ENCODE measurements around the gene PDZK1. TPM values are rescaled to one million over a fixed set of nuclear protein-coding genes. Genes with fewer than 3 reads are reported as not detected.

PDZK1 gene
- total RNA-seq, 2 donors from 2014 or later, result 7.8 to 24.7 TPM

- Histone ChIP-seq H3K9me3 (no peaks in the 10 kb centered on the region), H3K4me3 (no peak overlapping the region), H3K27me3 (no peaks in the 10 kb centered on the region), H3K27ac (no peak overlapping the region), H3K4me1 (peaks cover 23% of the 10 kb centered on the region), H3K36me3 (replicated peaks in 1 of 2; ENCODE audit: insufficient read depth in 1 of 2, low read depth in 2 of 2) (no peaks in the 10 kb centered on the region)
- 82 to 87% methylated on average over 2 of the region's 2 CpGs for WGBS, 2 donors
- no peak for DNase-seq
- intact Hi-C loops (cut with DNase I), result no loop called here
- no peak for ATAC-seq
- TF ChIP-seq POLR2A (IDR thresholded peaks at IDR 0.05) (no peak), CTCF (IDR thresholded peaks at IDR 0.05) (no peak)
Observed at GRCh38 chr1:145701306-145701862, 5.8 kb downstream of the PDZK1 start.

GRCh38 chr1:145696630-145696960, 10.6 kb downstream of the PDZK1 start:
- no peaks in the 10 kb centered on the region for H3K36me3 ChIP-seq (replicated peaks in 1 of 2; ENCODE audit: insufficient read depth in 1 of 2, low read depth in 2 of 2)
- no peaks in the 10 kb centered on the region for H3K27me3 ChIP-seq
- DNase-seq (no peak), ATAC-seq (no peak)
- no peak for TF ChIP-seq POLR2A (IDR thresholded peaks at IDR 0.05)
- TF ChIP-seq CTCF (IDR thresholded peaks at IDR 0.05), result no peak
- peak overlapping the region in 3 of 4 donors; percentile 68 to 75 (median 73) for H3K27ac ChIP-seq
- H3K4me1 ChIP-seq, result peaks cover 59% of the 10 kb centered on the region
- no peak overlapping the region for H3K4me3 ChIP-seq
- intact Hi-C loops (cut with DNase I), result no loop called here
- 82% methylated on average over 3 of the region's 3 CpGs for WGBS, 2 donors
- H3K9me3 ChIP-seq, result no peaks in the 10 kb centered on the region

- peak in 1 of 3 donors; percentile 27 for TF ChIP-seq POLR2A (IDR thresholded peaks at IDR 0.05)
- no peak for TF ChIP-seq CTCF (IDR thresholded peaks at IDR 0.05)
- H3K27ac ChIP-seq, result peak overlapping the region; percentile 36 to 75 (median 70)
- no peaks in the 10 kb centered on the region for H3K36me3 ChIP-seq (replicated peaks in 1 of 2; ENCODE audit: insufficient read depth in 1 of 2, low read depth in 2 of 2)
- peak; percentile 55 to 79 (median 67) for DNase-seq
- H3K4me1 ChIP-seq, result peaks cover 64% of the 10 kb centered on the region
- H3K9me3 ChIP-seq, result no peaks in the 10 kb centered on the region
- intact Hi-C loops (cut with DNase I), result no loop called here
- no peak overlapping the region for H3K4me3 ChIP-seq
- ATAC-seq, result peak; percentile 86
- WGBS, 2 donors, result 29 to 42% methylated on average over 5 of the region's 5 CpGs
- no peaks in the 10 kb centered on the region for H3K27me3 ChIP-seq
Observed at GRCh38 chr1:145695821-145696629, 11.1 kb downstream of the PDZK1 start.

GRCh38 chr1:145692785-145693443, 14.3 kb downstream of the PDZK1 start:
- no peak overlapping the region for H3K27ac ChIP-seq
- WGBS, 2 donors, result 82 to 86% methylated on average over 11 of the region's 11 CpGs

More at GRCh38 chr1:145692785-145693443, 14.3 kb downstream of the PDZK1 start:
- no peaks in the 10 kb centered on the region for H3K36me3 ChIP-seq (replicated peaks in 1 of 2; ENCODE audit: insufficient read depth in 1 of 2, low read depth in 2 of 2)
- ATAC-seq (no peak), DNase-seq (no peak)
- no peak overlapping the region for H3K4me3 ChIP-seq
- TF ChIP-seq CTCF (IDR thresholded peaks at IDR 0.05) (no peak), POLR2A (IDR thresholded peaks at IDR 0.05) (no peak)
- no peaks in the 10 kb centered on the region for H3K27me3 ChIP-seq
- peaks cover 80% of the 10 kb centered on the region for H3K4me1 ChIP-seq
- no peaks in the 10 kb centered on the region for H3K9me3 ChIP-seq
- intact Hi-C loops (cut with DNase I), result no loop called here

All from body of pancreas (tissue), 4 donors.